ENCODE results near the gene WDR91. TPM values are rescaled to one million over a fixed set of nuclear protein-coding genes. Genes with fewer than 3 reads are reported as not detected.

Gene WDR91
- total and polyA plus RNA-seq, 8 donors, result 22.9 to 67.6 (median 49.5) TPM

- intact Hi-C loops (cut with DNase I), result no loop called here
- peaks cover 30 to 45% of the 10 kb centered on the region in 2 donors for H3K4me1 ChIP-seq
These were observed 5.5 kb downstream of the WDR91 start for GRCh38 chr7:135205850-135206249.

DNA sequence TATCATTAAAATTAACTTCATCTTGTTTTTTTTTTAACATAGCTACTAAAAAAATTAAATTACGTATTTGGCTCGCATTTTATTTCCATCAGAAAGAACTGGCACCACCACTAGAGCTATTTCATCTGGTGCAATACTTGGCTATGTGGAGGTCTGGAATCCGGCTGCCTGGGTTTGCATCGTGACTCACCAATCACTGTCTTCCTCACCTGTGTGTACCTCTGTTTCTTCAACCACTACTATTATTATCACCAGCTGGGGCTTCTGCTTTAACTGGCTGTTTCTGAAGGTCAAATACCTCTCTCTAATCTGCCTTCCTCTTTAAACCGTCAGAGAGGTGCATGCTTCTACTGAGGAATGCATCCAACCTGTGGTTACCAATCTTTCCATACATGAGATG lies 6.5 kb downstream of the WDR91 start:
- no peaks in the 10 kb centered on the region for H3K9me3 ChIP-seq
- TF ChIP-seq, protein P1, sequence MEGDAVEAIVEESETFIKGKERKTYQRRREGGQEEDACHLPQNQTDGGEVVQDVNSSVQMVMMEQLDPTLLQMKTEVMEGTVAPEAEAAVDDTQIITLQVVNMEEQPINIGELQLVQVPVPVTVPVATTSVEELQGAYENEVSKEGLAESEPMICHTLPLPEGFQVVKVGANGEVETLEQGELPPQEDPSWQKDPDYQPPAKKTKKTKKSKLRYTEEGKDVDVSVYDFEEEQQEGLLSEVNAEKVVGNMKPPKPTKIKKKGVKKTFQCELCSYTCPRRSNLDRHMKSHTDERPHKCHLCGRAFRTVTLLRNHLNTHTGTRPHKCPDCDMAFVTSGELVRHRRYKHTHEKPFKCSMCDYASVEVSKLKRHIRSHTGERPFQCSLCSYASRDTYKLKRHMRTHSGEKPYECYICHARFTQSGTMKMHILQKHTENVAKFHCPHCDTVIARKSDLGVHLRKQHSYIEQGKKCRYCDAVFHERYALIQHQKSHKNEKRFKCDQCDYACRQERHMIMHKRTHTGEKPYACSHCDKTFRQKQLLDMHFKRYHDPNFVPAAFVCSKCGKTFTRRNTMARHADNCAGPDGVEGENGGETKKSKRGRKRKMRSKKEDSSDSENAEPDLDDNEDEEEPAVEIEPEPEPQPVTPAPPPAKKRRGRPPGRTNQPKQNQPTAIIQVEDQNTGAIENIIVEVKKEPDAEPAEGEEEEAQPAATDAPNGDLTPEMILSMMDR (IDR thresholded peaks at IDR 0.05), result no peak
- H3K27ac ChIP-seq, result no peak overlapping the region
- H3K4me1 ChIP-seq, result peaks cover 27 to 35% of the 10 kb centered on the region in 2 donors
- H3K4me3 ChIP-seq, result no peak overlapping the region
- peaks cover 0 to 49% of the 10 kb centered on the region in 2 donors for H3K36me3 ChIP-seq
- intact Hi-C loops (cut with DNase I), result no loop called here
- DNase-seq (peak in 2 of 4 donors; percentile 26 to 35), ATAC-seq (no peak)
- H3K27me3 ChIP-seq, result no peaks in the 10 kb centered on the region

More at GRCh38 chr7:135205850-135206249, 5.5 kb downstream of the WDR91 start:
- H3K36me3 ChIP-seq, result peaks cover 0 to 44% of the 10 kb centered on the region in 2 donors
- no peaks in the 10 kb centered on the region for H3K9me3 ChIP-seq
- DNase-seq, result no peak
- H3K4me3 ChIP-seq, result no peak overlapping the region
- H3K27ac ChIP-seq, result no peak overlapping the region
- TF ChIP-seq, protein P1 (IDR thresholded peaks at IDR 0.05), result no peak
- ATAC-seq, result no peak
- H3K27me3 ChIP-seq, result no peaks in the 10 kb centered on the region

DNA sequence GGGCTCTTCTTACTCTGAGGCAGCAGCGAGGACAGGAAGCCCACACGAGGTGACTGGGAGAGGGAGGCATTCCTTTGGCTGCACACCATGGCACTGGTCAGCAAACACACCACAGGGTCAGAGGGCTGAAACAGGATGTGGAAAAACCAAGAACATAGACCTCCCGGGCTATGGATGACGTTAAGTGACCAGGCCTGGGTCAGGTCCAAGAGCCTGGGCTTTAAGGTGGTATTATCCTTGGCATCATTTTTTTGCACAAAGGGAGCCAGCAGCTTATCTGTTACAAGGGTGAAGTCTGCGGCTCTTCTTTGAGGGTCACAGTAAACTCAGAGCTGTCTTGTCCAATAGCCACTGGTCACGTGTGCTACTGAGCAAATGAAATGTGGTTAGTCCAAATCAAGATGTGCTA lies 7.0 kb downstream of the WDR91 start:
- Histone ChIP-seq H3K27me3 (no peaks in the 10 kb centered on the region), H3K9me3 (no peaks in the 10 kb centered on the region), H3K4me3 (no peak overlapping the region), H3K27ac (peak overlapping the region; percentile 28 to 52), H3K4me1 (peaks cover 22 to 30% of the 10 kb centered on the region in 2 donors), H3K36me3 (peaks cover 0 to 55% of the 10 kb centered on the region in 2 donors)
- DNase-seq (peak in 2 of 4 donors; percentile 69 to 74), ATAC-seq (peak; percentile 7)
- TF ChIP-seq, protein P1 (IDR thresholded peaks at IDR 0.05), result no peak
- intact Hi-C loops (cut with DNase I), result no loop called here

GRCh38 chr7:135201350-135201749 lies 10.0 kb downstream of the WDR91 start:
- Histone ChIP-seq H3K9me3 (no peaks in the 10 kb centered on the region), H3K4me1 (peaks cover 2 to 3% of the 10 kb centered on the region in 2 donors), H3K36me3 (peaks cover 0 to 83% of the 10 kb centered on the region in 2 donors), H3K27me3 (no peaks in the 10 kb centered on the region), H3K27ac (no peak overlapping the region), H3K4me3 (no peak overlapping the region)
- ATAC-seq (no peak), DNase-seq (no peak)
- intact Hi-C loops (cut with DNase I), result no loop called here
- TF ChIP-seq, protein P1 (IDR thresholded peaks at IDR 0.05), result no peak

DNA sequence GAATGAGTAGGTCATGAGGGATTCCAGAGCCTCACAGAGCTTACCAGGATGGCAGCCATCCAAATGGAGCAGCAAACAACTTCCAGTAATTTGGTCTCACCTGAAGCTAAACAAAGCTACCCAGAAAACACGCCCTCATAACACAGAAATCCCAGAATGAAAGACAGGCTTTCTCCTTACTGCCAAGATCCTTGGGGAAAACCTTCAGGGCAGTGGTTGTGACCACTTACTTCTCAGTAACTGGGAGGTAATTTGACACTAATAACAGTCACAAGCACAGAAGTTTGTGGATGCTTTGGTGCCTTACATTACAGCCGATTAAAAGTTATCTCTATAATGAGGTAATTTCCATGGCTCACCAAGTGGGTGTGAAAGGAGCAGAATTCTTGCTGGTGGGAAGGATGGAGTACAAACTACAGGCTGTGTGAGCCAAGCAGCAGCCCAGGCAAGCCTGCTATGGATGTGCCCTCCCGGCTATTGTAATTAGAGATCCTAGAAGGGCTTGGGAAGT lies 10.4 kb downstream of the WDR91 start:
- Histone ChIP-seq H3K4me3 (no peak overlapping the region), H3K9me3 (no peaks in the 10 kb centered on the region), H3K27ac (no peak overlapping the region), H3K36me3 (peaks cover 0 to 85% of the 10 kb centered on the region in 2 donors), H3K27me3 (no peaks in the 10 kb centered on the region), H3K4me1 (peaks cover 2 to 3% of the 10 kb centered on the region in 2 donors)
- peak; percentile 11 for ATAC-seq
- intact Hi-C loops (cut with DNase I), result no loop called here
- no peak for DNase-seq
- TF ChIP-seq, protein P1 (IDR thresholded peaks at IDR 0.05), result no peak
